Liver (tissue), 3 donors: ENCODE measurements around the gene HSPB3.

Experiments
- EGR1 ChIP-seq, 2 donors: IDR thresholded peaks; 2 replicates each; pipeline ENCODE4 v1.6.1; 2016 to 2018; ENCODE audit warnings: antibody characterized with exemption in 2 of 2, low read depth in 2 of 2
- FOXA1 ChIP-seq: IDR thresholded peaks from 2 replicates; pipeline ENCODE4 v1.6.1; 2016; ENCODE audit warnings: antibody characterized with exemption
- GABPA ChIP-seq, 2 donors: IDR thresholded peaks in 1 of 2; conservative IDR thresholded peaks in 1 of 2; 2 replicates each; pipeline ENCODE4 v1.6.1; 2016; ENCODE audit warnings: antibody characterized with exemption in 2 of 2, mild to moderate bottlenecking in 1 of 2, moderate library complexity in 1 of 2
- JUND ChIP-seq, 2 donors: IDR thresholded peaks; 2 replicates each; pipeline ENCODE4 v1.6.1; 2016; ENCODE audit warnings: antibody characterized with exemption in 2 of 2
- NR2F2 ChIP-seq: IDR thresholded peaks from 2 replicates; pipeline ENCODE4 v1.6.1; 2016; ENCODE audit warnings: antibody characterized with exemption
- RAD21 ChIP-seq, 2 donors: IDR thresholded peaks; 2 replicates each; pipeline ENCODE4 v1.6.1; 2016; ENCODE audit warnings: antibody characterized with exemption in 2 of 2, mild to moderate bottlenecking in 2 of 2
- RXRA ChIP-seq, 2 donors: IDR thresholded peaks; 2 replicates each; pipeline ENCODE4 v1.6.1; 2017 to 2018; ENCODE audit warnings: antibody characterized with exemption in 2 of 2, mild to moderate bottlenecking in 1 of 2
- TAF1 ChIP-seq: conservative IDR thresholded peaks from 2 replicates; pipeline ENCODE4 v1.6.1; 2016; ENCODE audit warnings: antibody characterized with exemption, mild to moderate bottlenecking
- YY1 ChIP-seq: IDR thresholded peaks from 2 replicates; pipeline ENCODE4 v1.6.1; 2016; ENCODE audit warnings: antibody characterized with exemption, mild to moderate bottlenecking
- TF ChIP-seq, protein P1 (sequence below): fragments of 150-350 bp; IDR thresholded peaks from 2 replicates; pipeline ENCODE4 v1.5.1; 2017; ENCODE audit warnings: improper control_type of control experiment, low read depth, low read length; ENCODE audit not compliant: missing input control
- TF ChIP-seq, protein P2 (sequence below): IDR thresholded peaks from 2 replicates; pipeline ENCODE4 v1.6.1; 2016; ENCODE audit warnings: antibody characterized with exemption, mild to moderate bottlenecking
- TF ChIP-seq, protein P3 (sequence below): IDR thresholded peaks from 2 replicates; pipeline ENCODE4 v1.6.1; 2016; ENCODE audit warnings: antibody characterized with exemption
- TF ChIP-seq, protein P4 (sequence below): IDR thresholded peaks from 2 replicates; pipeline ENCODE4 v1.6.1; 2016; ENCODE audit warnings: antibody characterized with exemption
- TF ChIP-seq, protein P5 (sequence below): IDR thresholded peaks from 2 replicates; pipeline ENCODE4 v1.6.1; 2016; ENCODE audit warnings: antibody characterized with exemption
- donor health status: healthy.
- donor health status: healthy.

DNA sequence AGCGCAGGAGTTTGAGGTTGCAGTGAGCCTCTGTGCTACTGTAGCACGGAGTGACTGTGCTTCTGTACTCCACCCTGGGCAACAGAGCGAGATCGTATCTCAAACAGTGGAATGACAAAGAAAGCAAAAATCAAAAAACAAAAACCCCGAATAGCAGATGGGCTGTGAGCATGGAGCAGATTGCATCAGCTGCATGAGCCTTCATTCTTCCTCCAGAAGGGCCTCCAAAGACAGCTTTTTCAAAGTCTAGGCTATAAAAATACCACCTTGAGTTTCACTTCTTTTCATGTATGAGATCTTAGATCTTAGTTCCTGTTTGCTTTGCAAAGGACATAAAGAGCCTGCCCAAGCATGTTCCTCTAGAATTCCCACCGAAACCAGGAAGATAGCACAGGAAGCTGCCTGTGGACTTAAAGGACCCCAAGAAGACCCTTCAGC, 15.0 kb upstream of the HSPB3 start:
- TF ChIP-seq, protein P1, sequence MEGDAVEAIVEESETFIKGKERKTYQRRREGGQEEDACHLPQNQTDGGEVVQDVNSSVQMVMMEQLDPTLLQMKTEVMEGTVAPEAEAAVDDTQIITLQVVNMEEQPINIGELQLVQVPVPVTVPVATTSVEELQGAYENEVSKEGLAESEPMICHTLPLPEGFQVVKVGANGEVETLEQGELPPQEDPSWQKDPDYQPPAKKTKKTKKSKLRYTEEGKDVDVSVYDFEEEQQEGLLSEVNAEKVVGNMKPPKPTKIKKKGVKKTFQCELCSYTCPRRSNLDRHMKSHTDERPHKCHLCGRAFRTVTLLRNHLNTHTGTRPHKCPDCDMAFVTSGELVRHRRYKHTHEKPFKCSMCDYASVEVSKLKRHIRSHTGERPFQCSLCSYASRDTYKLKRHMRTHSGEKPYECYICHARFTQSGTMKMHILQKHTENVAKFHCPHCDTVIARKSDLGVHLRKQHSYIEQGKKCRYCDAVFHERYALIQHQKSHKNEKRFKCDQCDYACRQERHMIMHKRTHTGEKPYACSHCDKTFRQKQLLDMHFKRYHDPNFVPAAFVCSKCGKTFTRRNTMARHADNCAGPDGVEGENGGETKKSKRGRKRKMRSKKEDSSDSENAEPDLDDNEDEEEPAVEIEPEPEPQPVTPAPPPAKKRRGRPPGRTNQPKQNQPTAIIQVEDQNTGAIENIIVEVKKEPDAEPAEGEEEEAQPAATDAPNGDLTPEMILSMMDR: no peak
- TF ChIP-seq FOXA1 (no peak), JUND (IDR thresholded peaks at IDR 0.05) (no peak), TAF1 (no peak), GABPA (IDR thresholded peaks at IDR 0.05 in 1 of 2, conservative IDR thresholded peaks at IDR 0.05 in 1 of 2) (no peak), RAD21 (IDR thresholded peaks at IDR 0.05) (no peak), EGR1 (IDR thresholded peaks at IDR 0.05; ENCODE audit: low read depth in 2 of 2) (no peak), NR2F2 (no peak), RXRA (IDR thresholded peaks at IDR 0.05) (no peak), YY1 (no peak)
- TF ChIP-seq, protein P2, sequence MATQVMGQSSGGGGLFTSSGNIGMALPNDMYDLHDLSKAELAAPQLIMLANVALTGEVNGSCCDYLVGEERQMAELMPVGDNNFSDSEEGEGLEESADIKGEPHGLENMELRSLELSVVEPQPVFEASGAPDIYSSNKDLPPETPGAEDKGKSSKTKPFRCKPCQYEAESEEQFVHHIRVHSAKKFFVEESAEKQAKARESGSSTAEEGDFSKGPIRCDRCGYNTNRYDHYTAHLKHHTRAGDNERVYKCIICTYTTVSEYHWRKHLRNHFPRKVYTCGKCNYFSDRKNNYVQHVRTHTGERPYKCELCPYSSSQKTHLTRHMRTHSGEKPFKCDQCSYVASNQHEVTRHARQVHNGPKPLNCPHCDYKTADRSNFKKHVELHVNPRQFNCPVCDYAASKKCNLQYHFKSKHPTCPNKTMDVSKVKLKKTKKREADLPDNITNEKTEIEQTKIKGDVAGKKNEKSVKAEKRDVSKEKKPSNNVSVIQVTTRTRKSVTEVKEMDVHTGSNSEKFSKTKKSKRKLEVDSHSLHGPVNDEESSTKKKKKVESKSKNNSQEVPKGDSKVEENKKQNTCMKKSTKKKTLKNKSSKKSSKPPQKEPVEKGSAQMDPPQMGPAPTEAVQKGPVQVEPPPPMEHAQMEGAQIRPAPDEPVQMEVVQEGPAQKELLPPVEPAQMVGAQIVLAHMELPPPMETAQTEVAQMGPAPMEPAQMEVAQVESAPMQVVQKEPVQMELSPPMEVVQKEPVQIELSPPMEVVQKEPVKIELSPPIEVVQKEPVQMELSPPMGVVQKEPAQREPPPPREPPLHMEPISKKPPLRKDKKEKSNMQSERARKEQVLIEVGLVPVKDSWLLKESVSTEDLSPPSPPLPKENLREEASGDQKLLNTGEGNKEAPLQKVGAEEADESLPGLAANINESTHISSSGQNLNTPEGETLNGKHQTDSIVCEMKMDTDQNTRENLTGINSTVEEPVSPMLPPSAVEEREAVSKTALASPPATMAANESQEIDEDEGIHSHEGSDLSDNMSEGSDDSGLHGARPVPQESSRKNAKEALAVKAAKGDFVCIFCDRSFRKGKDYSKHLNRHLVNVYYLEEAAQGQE: no peak
- TF ChIP-seq, protein P3, sequence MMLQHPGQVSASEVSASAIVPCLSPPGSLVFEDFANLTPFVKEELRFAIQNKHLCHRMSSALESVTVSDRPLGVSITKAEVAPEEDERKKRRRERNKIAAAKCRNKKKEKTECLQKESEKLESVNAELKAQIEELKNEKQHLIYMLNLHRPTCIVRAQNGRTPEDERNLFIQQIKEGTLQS: no peak
- TF ChIP-seq, protein P4, sequence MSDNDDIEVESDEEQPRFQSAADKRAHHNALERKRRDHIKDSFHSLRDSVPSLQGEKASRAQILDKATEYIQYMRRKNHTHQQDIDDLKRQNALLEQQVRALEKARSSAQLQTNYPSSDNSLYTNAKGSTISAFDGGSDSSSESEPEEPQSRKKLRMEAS: no peak
- TF ChIP-seq, protein P5, sequence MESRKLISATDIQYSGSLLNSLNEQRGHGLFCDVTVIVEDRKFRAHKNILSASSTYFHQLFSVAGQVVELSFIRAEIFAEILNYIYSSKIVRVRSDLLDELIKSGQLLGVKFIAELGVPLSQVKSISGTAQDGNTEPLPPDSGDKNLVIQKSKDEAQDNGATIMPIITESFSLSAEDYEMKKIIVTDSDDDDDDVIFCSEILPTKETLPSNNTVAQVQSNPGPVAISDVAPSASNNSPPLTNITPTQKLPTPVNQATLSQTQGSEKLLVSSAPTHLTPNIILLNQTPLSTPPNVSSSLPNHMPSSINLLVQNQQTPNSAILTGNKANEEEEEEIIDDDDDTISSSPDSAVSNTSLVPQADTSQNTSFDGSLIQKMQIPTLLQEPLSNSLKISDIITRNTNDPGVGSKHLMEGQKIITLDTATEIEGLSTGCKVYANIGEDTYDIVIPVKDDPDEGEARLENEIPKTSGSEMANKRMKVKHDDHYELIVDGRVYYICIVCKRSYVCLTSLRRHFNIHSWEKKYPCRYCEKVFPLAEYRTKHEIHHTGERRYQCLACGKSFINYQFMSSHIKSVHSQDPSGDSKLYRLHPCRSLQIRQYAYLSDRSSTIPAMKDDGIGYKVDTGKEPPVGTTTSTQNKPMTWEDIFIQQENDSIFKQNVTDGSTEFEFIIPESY: no peak
